Astrocyte (in vitro differentiated cells and primary cell): ENCODE measurements around the gene TACSTD2.

Experiments
- CTCF ChIP-seq: IDR thresholded peaks from 2 replicates; pipeline ENCODE4 v1.5.1; 2011; ENCODE audit warnings: low read depth, mild to moderate bottlenecking, inconsistent platforms, low read length, moderate library complexity; ENCODE audit not compliant: insufficient read depth
- EZH2 ChIP-seq: IDR thresholded peaks from 2 replicates; pipeline ENCODE4 v1.6.1; 2012; ENCODE audit warnings: mild to moderate bottlenecking, low read length, inconsistent platforms; ENCODE audit not compliant: insufficient read depth

- no peak for TF ChIP-seq CTCF
- no peak for TF ChIP-seq EZH2
Observed at GRCh38 chr1:58588396-58588795, 11.3 kb upstream of the TACSTD2 start.
